HT1080 (cell line): Measurements from ENCODE around the gene CCDC148. TPM values are rescaled to one million over a fixed set of nuclear protein-coding genes. Genes with fewer than 3 reads are reported as not detected.
A peak's percentile ranks its signal among the peaks of the same experiment; 100 is the strongest.

ENCODE experiments used
- DNase-seq: peaks from one replicate; pipeline ENCODE4 v3.0.0-alpha.2; 2015; ENCODE audit warnings: low read depth
- total RNA-seq: library from RNA; depleted of rRNA; stranded (reverse); fragments of >200 nt; shearing (Covaris generic); gene quantifications from 2 replicates; pipeline ENCODE4 v1.2.3, GENCODE V29; 2014

CCDC148 gene
- total RNA-seq, 1 experiment from 2014 or later: 0.39 TPM

DNA sequence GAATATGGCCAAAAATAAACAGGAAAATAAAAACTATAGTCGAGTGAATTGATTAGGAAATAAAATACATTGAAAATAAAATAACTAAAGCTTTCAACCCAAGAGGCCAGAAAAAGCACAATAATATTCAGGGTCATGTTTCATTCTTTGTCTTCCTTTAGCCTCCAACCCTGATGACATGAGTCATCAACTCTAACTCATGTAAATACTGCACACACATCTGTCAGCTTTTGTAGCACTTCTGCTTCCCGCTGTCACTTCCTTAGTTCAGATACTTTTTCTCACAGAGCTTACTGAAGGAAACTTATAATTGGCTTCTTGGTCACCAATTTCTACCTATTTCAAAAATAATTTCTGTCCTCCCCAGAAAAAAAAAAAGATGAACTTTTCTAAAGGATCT, 242.1 kb downstream of the CCDC148 start:
- peak; percentile 84 for DNase-seq

DNA sequence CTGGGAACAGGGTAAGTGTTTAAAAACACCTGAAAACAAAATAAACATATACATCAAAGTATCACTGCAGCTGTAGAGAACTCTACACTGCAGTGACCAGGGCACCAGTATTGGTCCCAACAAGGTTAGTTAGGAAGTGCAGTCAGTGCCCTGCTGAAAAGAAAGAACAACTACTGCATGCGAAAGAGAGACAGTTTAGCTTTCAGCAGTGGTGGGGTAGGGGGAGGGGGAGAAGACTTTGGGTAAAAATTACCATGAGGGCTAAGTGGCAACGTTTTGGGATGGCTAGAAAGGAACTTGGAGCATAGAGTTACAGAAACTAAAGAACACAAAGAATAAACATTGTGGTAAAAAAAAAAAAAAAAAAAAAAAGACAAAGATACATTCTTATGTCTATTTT, 242.8 kb downstream of the CCDC148 start:
- no peak for DNase-seq

DNA sequence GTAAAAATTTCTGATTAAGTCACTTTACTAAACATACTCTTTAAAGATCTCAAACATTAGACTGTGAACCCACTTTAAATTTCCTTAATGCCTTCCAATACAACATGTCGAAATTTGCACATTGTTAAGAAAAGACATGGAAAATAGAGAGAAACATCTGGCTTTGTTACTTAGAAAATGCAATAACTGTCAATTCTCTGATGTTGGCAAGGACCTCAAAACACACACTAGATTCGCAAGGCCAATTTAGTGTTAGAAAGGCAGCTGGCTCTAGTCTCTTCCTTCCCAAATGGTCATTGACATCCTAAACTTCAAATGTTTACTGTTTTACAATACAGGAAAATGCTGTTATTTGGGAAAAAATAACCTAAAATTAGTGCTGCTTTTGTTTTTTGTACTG, 244.3 kb downstream of the CCDC148 start:
- no peak for DNase-seq

DNA sequence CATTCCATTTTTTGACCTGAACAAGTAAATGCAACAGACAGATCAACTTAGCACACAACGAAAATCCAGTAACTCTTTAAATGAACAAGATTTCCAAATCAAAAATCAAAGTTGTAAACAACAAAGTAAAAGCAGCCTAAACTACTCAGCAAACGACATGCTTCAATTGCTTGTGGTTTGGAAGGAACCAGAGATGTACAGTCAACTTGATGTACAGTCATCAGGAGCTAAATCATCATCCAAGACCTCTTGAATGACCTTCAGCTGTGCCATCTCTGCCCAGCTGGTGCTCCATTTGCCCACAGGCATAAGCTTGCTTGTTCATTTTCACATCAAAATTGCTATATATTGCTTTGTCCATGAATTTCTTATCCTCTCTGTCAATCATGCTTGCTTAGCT, 245.1 kb downstream of the CCDC148 start:
- DNase-seq: peak; percentile 71

DNA sequence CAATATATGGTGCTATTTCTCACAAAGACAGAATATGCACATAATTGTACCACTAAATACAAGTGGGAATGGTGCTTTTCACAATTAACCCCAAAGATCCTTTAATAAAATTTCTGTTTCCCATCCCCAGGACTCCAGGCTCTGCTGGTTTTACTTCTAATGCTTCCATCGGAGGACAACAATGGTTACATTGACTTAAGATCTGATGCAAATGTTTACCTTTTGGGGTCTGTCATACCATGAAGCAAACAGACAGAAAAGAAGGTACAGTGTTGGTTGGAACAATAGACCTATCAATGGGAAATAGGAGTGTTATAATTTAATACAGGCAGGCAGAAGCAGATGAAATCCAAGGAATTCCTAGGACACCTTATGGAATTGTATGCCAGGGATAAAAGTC, 249.2 kb downstream of the CCDC148 start:
- no peak for DNase-seq

DNA sequence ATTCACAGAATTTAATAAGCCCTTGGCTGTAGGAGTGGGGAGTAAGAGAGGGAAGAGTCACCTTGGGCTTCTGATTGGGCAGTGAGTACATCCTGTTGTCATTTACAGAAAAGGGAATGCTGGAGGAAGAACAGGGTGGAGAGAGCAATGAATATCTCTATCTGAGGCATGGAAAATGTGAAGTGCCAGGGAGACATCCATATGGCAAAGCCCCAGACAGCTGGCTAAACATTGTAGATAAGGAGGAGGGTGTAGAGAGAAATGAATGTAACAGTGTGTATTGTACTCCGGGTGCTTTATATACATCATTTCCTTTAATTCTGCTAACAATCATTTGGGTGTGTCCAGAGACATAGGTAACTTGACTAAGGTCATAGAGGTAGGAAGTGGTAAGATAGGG, 251.3 kb downstream of the CCDC148 start:
- no peak for DNase-seq

DNA sequence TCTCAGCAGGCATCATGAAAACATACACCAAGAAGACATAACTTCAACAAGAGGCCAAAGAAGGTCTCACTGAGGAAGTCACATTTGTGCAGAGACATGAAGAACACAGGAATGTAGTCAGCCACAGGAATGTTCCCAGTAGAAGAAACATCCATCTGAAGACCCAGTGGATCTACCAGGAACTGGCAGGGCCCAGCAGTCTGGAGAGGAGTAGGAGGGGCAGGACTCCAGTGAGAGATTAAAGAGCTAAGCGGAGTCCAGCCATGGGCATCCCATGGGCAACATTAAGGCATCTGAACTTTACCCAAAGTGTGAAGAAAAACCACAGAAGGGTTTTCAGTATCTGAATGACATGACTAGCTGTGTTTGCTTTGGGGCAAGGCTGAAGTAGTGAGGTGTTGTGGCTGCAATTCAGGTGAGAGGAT, 251.8 kb downstream of the CCDC148 start:
- peak; percentile 51 for DNase-seq

DNA sequence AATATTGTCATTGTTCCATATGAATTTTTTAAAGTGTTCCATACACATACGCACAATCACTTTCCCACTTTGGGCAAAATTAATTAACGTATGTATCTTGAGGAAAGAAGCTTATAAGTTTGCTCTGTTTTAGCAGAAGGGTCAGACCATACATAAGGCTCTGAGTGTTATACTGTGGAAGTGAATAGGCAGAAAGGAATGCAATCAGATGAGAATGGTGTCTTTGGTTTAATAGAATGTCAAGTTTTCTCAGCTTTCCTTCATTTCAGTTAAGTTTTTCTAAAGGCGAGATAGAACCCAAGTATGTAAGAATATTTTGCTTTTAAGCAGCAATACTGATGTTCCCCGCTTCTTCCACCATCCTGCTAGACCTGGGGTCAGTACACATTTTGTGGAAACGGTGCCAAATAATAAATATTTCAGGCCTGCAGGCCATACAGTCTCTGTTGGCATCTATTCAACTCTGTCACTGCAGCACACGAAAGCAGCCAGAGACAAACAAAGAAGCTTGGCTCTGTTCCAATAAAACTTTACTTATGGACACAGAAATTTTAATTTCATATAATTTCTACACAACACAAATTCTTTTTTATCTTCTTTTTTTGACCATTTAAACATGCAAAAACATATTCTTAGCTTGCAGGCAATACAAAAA, 254.3 kb downstream of the CCDC148 start:
- peak; percentile 59 for DNase-seq

DNA sequence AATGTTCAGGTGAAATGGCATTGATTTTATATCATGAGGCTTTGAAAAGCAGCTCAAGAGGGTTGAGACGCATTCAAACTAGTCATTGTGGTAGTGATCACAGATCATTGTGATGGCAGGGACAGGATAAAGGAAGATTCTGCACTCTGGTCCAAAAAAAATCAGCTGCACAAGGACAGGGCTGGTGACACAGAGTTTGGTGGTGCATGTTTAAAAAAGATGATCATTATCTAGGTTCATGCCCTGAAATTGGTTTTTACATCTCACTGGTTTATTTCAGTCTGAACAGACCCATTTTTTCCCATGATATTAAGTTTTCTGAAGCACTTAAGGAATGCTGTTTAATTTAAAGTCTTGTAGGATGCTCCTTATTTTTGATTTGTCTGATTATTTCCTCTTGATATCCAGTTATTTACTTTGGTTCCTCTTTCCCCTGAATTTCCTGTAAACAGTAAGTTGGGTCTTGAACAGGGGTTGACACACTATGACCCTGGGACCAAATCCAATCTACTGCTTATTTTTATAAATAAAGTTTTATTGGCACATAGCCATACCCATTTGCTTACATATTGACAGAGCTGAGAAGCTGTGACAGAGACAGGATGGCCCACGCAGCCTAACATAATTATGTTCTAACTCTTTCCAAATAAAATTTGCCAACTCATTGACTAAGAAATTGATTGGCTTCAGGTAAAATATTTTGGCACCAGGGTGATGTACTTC, 256.5 kb downstream of the CCDC148 start:
- no peak for DNase-seq

DNA sequence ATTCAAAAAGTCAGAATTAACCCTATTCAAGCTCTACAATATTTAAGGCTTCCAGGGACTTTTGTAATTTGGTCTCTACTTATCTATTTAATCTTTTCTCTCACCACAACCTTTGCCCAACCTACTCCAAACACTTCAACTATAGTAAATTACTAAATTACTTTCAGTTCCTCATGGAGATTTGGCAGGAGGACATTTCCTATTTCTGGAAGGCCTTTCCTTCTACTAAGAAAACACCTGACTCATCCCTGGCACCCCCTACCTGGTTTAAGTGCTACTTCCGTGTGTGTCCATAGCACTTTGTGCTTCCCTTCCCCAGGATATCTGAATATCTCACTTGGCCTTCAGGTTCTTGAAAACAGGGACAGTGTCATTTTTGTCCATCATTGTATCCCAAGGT, 258.6 kb downstream of the CCDC148 start:
- DNase-seq: no peak

DNA sequence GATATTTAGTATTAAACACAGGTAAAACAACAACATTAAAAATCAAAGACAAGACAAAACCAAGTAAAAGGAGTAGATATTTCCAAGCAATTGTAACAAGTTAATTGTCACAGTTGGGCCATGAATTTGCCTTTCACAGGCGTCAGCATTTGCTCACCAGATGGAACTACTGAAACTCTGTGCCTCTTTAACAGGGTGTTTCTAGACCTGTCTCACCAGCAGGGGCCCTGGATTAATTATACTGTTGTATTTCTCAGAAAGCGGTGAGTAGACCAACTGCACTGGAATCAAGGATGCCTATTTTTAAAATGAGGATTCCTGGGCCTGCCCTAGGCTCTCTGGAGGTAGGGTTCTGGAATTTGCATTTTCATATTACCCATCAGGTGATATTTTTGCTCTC, 262.3 kb downstream of the CCDC148 start:
- no peak for DNase-seq

DNA sequence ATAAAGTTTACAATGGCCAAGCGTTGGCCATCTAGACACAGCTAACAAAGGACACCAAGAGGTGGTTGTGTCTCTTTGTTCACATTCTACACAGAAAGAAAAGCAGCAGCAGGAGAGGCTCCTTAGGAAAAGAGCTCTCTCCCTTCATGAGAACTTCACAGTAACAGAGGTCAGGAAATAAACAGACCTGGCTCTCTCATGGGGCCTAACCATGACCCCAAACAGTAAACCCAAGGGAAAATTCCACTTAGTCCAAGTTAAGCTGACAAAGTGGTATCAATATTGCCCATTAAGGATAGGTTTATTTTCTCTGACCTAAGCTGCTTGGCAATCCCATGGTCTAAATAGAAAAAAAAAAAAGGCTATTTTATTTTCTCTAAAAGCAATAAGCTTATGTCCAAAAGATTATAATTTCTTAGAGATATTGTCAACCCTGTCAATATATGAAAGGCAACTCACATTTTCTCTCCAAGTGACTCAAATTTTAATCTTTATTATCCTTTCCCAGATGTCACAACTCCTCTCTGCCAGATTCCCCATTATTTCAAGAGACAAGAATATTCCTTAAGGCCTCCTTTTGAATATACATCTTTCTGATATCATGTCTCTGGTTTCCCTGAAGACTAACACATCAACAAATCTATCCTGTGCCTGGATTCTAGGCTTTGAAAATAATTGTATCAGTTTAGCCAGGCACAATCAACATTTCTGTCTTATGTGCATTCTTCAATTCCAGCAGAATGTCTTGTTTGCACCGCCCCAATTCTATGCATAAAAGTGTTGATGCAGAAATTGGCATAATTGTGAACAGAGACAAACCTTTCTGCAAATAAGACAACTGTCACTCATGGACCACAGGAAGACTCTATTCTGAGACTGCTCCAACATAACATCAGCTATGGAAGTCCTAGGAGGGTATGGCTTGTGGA, 263.8 kb downstream of the CCDC148 start:
- DNase-seq: no peak

DNA sequence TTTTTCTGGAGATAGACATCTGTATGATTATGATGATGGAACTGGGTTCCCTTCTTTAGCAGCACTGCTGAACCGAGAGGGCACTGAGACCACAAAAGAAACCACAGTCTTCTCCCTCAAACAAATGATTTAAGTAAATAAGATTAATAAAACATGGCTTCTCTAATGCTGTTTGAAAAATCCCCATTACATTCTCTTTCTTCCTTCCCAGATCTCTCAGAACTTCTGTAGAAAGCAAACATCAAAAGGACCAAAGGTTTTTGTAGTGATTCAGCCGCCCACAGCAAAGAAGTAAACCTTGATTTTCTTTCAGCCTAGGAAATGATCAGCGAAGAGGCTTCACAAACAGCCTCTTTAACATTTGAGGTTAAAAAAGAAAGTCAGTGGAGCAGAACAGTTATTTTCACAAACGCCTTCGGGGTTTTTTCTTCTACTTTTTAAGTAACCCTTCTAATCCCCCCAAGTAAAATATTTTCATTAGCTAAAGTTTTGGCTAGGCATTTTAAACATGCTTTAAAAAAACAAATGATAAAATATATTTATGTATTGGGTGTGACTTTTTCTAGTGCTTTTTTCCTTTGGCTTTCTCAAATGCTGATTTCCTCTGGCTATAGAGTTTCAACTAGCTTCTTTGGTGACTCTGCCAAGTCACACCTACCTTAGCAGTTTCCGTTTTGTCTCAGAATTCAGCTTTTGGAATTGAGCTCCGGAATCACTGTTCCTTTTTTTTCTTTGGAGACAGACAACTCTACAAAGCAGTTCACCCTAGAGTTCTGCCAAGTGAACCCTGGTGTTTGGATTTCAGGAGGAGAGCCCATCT, 265.3 kb downstream of the CCDC148 start:
- peak; percentile 32 for DNase-seq

DNA sequence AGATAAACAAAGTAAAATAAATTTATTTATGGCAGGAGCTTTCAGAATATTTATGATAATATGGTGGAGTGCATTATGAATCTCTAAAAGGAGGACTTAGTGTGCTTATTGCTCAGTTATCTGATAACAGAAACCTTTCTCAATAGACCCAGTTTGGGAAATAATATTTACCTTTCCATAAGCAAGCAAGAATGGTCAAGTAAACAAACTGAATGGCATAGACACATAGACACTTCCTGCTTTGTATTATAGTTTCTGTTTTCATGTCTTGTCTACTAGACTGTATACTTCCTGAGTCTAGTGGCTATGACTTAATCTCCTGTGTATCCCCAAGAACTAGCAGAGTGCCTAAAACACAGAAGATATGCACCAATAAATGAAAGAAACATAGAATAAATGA, 267.0 kb downstream of the CCDC148 start:
- no peak for DNase-seq

DNA sequence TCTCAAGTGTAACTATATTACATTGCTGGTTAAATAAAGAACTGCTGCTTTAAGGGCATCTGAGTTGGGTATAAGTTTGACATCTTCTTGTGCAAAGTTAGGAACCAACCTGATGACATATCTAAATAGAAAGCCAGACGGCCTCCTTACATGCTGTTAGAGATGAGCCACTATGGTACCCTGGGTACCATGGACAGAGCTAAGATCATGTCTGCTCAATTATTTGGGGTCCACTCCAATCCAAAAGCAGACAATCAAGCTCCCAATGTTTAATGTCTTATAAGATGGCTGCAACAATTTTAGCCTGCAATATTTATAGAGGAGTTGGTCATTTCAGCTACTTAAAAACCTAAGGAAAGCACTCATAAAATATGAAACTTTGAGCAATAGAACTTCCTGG, 268.6 kb downstream of the CCDC148 start:
- no peak for DNase-seq

DNA sequence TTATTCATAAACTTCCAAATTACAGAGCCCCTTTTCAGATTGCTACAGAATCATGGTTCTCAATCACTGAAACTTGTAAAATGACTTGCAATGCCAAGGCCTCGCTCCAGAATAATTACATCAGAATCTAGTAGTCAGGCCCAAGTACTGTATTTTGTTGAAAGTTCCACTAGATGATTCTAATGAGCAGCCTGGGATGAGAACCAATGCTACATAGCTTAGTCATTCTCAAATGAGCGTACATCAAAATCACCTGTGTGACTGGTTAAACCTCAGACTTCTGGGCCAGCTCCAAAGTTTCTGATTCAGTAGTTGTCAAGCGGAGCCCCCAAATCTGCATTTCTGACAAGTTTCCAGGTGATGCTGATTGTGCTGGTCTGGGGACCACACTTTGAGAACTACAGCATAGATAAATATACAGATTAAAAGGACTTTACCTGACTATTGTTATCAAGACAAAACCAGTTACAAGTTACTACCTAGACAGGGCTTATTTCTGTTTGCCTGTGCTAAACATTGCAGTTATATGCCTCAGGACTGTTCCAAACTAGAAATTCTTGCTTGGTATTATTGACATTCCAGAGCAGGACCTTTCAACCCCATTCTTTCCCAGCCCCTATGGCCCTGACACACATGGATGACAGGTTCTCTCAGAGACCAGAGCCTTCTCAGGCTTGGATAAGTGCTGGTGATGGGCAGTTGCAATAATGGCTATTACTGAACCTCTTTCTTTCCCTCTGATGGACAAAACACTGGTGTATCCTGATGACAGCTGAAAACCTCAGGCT, 271.8 kb downstream of the CCDC148 start:
- DNase-seq: no peak

DNA sequence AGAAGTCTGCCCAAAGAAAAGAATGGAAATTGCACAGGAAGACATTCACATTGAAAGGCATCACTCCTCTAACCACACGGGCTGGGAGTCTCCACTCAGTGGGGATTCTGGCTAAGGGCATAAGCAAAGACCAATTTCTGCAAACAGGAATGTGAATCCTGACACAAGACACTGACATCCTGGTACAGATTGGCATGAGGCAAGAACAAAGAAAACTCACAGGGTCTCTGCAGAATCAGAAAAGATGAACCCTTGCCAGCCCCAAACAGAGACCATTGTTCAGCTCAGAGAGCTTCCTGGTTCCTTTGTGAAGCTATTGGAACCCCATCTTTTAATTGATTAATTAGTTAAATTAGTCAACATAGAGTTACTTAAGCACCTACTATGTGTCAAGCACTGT, 272.6 kb downstream of the CCDC148 start:
- no peak for DNase-seq

DNA sequence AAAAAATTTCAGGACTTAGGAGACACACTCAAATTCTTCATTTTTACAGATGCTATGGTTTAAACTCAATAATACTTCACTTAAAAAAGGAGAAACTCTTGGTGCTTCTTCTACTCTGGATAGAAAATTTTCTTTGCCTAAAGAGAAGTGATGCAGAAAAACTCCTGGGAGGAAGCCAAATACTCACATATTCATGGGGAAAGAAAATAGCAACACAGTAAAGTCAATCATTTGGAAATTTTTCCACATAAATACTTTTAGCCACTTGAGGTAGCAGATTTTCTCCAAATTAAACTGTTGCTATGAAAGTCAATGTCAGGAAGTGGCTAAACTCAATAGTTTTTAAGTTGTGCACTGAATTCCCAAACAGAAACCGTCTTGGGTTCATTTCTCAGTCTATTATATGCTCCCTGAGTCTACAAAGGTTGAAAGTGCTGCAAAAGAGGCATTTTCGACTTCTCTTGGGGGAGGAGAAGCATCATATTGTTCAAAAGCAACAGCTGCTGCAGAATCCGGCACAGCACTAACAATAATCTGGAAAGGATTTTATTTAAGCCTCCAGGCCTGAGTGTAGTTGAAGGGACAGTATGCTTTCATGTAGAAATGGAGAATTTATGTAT, 273.8 kb downstream of the CCDC148 start:
- no peak for DNase-seq

DNA sequence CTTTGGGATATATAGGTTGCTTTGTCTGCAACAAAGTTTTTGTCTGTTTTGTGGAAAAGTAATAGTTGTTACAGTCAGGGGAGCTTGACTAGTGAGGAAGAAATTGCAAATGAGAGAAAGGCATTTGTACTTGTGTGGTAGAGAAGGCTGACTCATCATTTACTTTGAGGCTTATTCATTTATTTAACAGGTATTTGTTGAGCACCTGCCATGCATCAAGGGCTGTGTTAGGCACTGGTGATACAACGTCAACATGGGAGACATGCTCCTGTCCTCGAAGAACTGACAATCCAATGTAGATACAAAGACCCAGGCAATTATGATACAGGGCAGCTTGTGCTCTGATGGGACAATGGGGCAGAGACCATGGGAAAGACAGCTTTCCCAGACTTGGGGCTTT, 275.4 kb downstream of the CCDC148 start:
- DNase-seq: no peak

DNA sequence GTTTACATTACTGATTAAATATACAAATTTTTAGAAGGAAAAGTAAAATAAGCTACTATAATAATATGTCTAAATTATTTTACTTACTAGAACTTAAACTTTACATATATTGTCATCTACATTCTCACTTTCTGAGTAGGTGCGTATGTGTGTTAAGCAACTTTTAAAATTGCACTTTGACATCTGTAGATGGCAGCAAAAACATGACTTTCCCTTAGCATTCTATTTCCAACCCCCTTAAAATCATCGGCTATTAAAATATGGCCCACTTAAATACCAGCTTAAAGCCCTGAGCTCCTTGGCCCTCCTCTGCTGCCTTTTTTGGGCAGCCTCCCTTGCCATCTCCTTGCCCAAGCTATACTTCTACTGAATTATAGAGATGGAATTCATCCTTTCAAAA, 276.9 kb downstream of the CCDC148 start:
- peak; percentile 43 for DNase-seq
